ENCODE data around the gene STRN4. TPM values are rescaled to one million over a fixed set of nuclear protein-coding genes. Genes with fewer than 3 reads are reported as not detected.

Gene STRN4
- total RNA-seq, 4 donors from 2014 or later = 33.6 to 92.3 (median 64.7) TPM

DNA sequence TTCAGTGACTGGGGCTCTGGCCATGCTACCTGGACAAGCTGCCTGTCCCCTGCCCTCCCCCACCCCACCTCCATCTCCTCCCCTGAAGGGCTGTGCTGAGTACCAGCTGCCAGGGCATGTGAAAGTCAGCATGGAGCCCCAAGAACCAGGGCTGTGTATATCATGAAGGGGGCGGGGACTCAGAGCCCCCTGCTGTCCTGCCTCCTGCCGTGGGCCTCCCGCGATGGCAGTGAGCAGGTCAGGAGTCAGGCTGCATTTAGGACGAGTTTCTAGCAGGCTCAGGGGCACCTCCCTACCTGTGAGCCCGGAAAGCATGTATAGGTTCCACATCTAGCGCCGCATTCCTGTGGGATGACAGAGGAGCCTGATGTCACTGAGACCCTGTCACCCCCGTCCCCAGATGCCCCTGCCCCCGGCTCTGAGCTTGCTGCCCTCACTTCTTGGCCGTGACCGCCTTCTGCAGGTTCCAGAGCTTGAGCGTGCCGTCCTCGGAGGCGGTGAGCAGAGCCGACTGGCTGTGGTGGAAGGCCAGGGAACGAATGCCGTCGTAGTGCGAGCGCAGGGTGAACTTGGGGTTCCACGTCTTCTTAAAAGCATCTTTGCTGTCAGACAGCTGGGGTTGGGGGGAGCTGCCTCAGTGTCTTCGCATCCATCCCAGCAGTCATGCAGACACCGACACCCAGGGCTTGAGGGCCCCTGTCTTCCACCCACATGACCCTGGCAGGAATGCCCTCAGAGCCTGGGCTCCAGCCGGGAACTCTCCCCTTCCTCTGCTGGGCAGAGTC lies 21.0 kb downstream of the STRN4 start:
- TF ChIP-seq, protein P1, sequence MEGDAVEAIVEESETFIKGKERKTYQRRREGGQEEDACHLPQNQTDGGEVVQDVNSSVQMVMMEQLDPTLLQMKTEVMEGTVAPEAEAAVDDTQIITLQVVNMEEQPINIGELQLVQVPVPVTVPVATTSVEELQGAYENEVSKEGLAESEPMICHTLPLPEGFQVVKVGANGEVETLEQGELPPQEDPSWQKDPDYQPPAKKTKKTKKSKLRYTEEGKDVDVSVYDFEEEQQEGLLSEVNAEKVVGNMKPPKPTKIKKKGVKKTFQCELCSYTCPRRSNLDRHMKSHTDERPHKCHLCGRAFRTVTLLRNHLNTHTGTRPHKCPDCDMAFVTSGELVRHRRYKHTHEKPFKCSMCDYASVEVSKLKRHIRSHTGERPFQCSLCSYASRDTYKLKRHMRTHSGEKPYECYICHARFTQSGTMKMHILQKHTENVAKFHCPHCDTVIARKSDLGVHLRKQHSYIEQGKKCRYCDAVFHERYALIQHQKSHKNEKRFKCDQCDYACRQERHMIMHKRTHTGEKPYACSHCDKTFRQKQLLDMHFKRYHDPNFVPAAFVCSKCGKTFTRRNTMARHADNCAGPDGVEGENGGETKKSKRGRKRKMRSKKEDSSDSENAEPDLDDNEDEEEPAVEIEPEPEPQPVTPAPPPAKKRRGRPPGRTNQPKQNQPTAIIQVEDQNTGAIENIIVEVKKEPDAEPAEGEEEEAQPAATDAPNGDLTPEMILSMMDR (IDR thresholded peaks at IDR 0.05) = no peak
- ATAC-seq (ENCODE audit: low FRiP score) (no peak), DNase-seq (ENCODE audit: low spot score) (no peak)

DNA sequence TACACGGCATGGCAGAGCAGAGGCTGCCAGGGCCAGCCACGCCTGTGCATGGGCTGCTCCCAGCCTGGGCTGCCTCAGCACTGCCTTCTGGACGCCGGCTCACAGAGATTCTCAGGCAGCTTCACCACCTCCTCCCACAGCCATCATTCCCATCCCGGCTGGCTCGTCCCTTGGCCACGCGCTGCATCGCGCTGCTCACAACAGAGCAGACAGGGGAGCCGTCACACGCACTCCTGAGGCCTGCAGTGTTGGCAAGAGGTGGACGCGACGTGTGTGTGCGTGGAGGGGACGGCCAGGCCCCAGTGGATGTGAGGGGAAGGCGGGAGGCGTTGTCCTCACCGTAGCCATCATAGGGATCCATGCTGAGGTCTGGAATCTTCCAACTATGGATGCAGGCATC lies 21.8 kb downstream of the STRN4 start:
- DNase-seq (ENCODE audit: low spot score) = no peak
- TF ChIP-seq, protein P1 (IDR thresholded peaks at IDR 0.05) = no peak
- no peak for ATAC-seq (ENCODE audit: low FRiP score)

DNA sequence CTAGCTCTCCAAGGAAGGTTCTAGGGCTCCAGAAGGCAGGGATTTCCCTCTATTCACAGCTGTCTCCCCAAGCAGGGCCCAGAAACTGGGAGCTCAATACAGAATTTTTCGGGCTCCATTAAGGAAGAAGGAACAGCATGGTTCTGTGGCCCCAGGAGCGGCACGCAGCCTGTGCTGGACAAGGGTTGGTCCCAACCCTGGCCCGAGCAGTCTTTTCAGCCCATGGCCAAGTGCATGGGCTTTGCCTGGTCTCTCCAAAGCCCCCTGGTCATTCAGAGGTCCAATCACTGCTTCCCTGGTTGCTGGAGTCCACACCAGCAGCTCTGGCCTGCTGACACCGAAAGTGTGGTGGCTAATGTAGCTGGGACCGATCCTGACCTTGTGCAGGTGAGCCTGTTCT lies 22.8 kb downstream of the STRN4 start:
- TF ChIP-seq, protein P1 (IDR thresholded peaks at IDR 0.05) = no peak
- ATAC-seq (ENCODE audit: low FRiP score) = no peak
- DNase-seq (ENCODE audit: low spot score) = no peak

DNA sequence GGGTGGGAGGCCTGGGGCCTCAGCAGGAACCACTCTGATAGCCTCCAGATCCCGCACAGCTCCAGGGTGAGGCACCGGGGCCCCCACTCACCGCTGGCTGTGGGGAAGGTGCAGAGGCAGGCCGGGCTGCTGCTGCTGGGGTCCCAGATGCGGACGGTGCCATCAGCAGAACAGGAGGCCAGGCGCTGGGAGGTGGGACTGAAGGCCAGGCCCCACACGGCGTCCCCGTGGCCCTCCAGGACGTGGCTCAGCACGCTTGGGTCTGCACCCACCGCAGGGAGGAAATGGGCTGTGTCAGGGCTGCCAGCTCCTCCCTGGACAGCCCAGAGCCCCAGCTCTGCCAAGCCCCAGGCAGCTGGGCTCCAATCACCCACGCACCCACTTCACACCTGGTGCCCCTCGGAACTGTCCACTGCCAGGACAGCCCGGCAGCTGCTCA lies 23.2 kb downstream of the STRN4 start:
- DNase-seq (ENCODE audit: low spot score) = no peak
- ATAC-seq (ENCODE audit: low FRiP score) = no peak
- TF ChIP-seq, protein P1 (IDR thresholded peaks at IDR 0.05) = no peak

DNA sequence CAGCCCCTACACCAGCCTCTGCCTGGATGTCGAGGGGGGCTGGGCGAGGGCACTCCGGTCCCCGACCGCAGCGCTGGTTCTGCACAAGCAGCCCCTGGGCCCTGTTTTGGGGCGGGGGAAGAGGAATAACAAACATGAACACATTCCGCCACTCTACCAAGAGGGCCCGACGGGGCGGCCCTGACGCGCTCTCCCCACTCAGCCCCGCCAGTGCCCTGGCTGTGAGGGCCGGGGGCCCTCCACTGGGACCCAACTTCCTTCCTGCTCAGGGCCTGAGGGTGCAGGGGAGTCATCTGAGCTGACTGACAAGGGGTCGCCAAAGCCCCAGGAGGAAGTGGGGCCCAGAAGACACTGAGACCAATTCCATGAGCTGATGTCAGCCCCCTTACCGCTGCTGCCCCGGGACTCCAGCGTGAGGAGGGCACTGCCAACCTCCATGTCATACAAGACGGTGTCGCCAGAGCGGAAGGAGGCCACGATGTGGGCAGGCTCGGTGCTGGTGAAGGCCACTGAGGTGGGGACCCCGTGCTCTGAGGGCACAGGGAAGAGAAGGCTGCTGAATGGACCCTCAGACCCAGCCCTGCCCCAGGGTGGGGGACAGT lies 23.7 kb downstream of the STRN4 start:
- no peak for DNase-seq (ENCODE audit: low spot score)
- TF ChIP-seq, protein P1 (IDR thresholded peaks at IDR 0.05) = no peak
- no peak for ATAC-seq (ENCODE audit: low FRiP score)

DNA sequence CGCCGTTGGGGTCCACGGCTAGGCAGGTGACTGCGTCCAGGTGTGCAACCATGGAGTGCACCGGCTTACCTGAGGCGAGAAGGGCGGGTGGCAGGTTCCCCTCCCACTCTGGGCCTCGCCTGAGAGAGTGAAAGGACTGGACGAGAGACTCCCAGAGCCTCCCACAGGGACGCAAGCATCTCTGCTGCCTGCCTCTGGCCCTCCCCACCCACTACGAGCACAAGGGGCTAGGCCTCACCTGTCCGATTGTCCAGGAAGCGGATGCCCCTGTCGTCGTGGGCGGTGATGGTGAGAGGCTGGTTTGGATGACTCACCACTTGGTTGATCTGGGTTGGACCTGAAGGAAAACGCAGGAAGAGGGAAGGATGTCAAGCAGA lies 24.3 kb downstream of the STRN4 start:
- TF ChIP-seq, protein P1 (IDR thresholded peaks at IDR 0.05) = no peak
- DNase-seq (ENCODE audit: low spot score) = no peak
- ATAC-seq (ENCODE audit: low FRiP score) = no peak
